K562 (cell line): ENCODE measurements around the gene SAP30L. TPM values are rescaled to one million over a fixed set of nuclear protein-coding genes. Genes with fewer than 3 reads are reported as not detected.

Source experiments
- ATAC-seq: fragments of 200-7000 bp; cut with Tn5 transposase; 3 replicates; pipeline ENCODE4 v1.9.1; 2020; ENCODE audit warnings: moderate library complexity
- BruUV-seq: library from RNA; stranded (reverse); fragments of 400-500 nt; replicated peaks from 2 replicates; lab custom pipeline; 2021; lab: Mats Ljungman, UMichigan
- CTCF ChIA-PET: fragments of 300-600 bp; formaldehyde crosslinking; extraction: SDS; loops from one replicate; lab custom pipeline; 2021; ENCODE audit warnings: low intra/inter-chr PET ratio; lab: Yijun Ruan, JAX
- POLR2A ChIA-PET: fragments of 300-600, 350-650 bp; sonication (Branson Sonifier 250); formaldehyde crosslinking; extraction: SDS; loops from one replicate; lab custom pipeline; 2021; ENCODE audit warnings: antibody characterized with exemption, inconsistent platforms; lab: Yijun Ruan, JAX
- DNase-seq, 4 experiments: peaks; one replicate each; pipeline versions ENCODE4 v3.0.0 to v3.0.0-alpha.2; 2011 to 2018; ENCODE audit warnings: low spot score in 3 of 4, mixed read lengths in 3 of 4; ENCODE audit errors: extremely low read depth in 1 of 4
- FAIRE-seq: peaks from 2 replicates; lab custom pipeline; 2011; peaks lifted over from hg19 to GRCh38; lab: Jason Lieb, UNC
- H2AFZ ChIP-seq: 2 replicates; pipeline ENCODE4 v1.6.0; 2011; ENCODE audit warnings: low read depth, low read length, control low read depth, inconsistent platforms
- H3K27ac ChIP-seq: fragments of 200-600 bp; 3 replicates; pipeline ENCODE4 v1.8.0; 2011; ENCODE audit warnings: low read depth, mild to moderate bottlenecking, control low read depth, inconsistent platforms, low read length, moderate library complexity, mixed read lengths; ENCODE audit errors: extremely low read depth
- H3K27me3 ChIP-seq, 2 experiments: fragments of 300-600 bp in 1 of 2; 2 replicates in 1 of 2; 3 replicates in 1 of 2; pipeline versions ENCODE4 v1.6.0 to v1.8.0; 2011; ENCODE audit warnings: inconsistent platforms in 2 of 2, low read length in 2 of 2, mild to moderate bottlenecking in 1 of 2, mixed read lengths in 1 of 2, moderate library complexity in 1 of 2; ENCODE audit not compliant: control insufficient read depth in 2 of 2, insufficient read depth in 2 of 2
- H3K36me3 ChIP-seq: fragments of 300-600 bp; 3 replicates; pipeline ENCODE4 v1.8.0; 2011; ENCODE audit warnings: mild to moderate bottlenecking, low read length, inconsistent platforms; ENCODE audit not compliant: control insufficient read depth, insufficient read depth
- H3K4me1 ChIP-seq, 2 experiments: fragments of 200-600 bp in 1 of 2; replicated peaks in 1 of 2; 2 replicates in 1 of 2; 3 replicates in 1 of 2; pipeline versions ENCODE4 v1.5.1 to v1.8.0; 2011; ENCODE audit warnings: inconsistent platforms in 2 of 2, low read length in 2 of 2, mild to moderate bottlenecking in 1 of 2, mixed read lengths in 1 of 2, moderate library complexity in 1 of 2; ENCODE audit not compliant: control insufficient read depth in 2 of 2, insufficient read depth in 2 of 2
- H3K4me2 ChIP-seq: 2 replicates; pipeline ENCODE4 v1.6.1; 2011; ENCODE audit warnings: low read length, control low read depth, inconsistent platforms, mixed read lengths; ENCODE audit not compliant: insufficient read depth
- H3K4me3 ChIP-seq: fragments of 200-600 bp; sonication (generic), shearing (Covaris generic); 2 replicates; pipeline ENCODE4 v1.5.1; 2016; ENCODE audit warnings: control low read depth, inconsistent platforms
- H3K79me2 ChIP-seq: fragments of 200-600 bp; 3 replicates; pipeline ENCODE4 v1.8.0; 2011; ENCODE audit warnings: low read length, inconsistent platforms; ENCODE audit not compliant: control insufficient read depth, insufficient read depth
- H3K9ac ChIP-seq, 2 experiments: 2 replicates each; pipeline versions ENCODE4 v1.6.0 to v1.6.1; 2011; ENCODE audit warnings: low read depth in 2 of 2, low read length in 2 of 2, control low read depth in 1 of 2, inconsistent platforms in 1 of 2, mild to moderate bottlenecking in 1 of 2, mixed read lengths in 1 of 2; ENCODE audit not compliant: insufficient read depth in 1 of 2
- H3K9me1 ChIP-seq: one replicate; pipeline ENCODE4 v1.6.0; 2011; ENCODE audit warnings: inconsistent platforms, mild to moderate bottlenecking, low read length, moderate library complexity; ENCODE audit not compliant: control insufficient read depth, insufficient read depth
- H3K9me3 ChIP-seq: replicated peaks from 2 replicates; pipeline ENCODE4 v1.5.1; 2011; ENCODE audit warnings: low read depth, low read length, inconsistent platforms; ENCODE audit not compliant: control insufficient read depth, insufficient read depth
- H4K20me1 ChIP-seq: replicated peaks from 2 replicates; pipeline ENCODE4 v1.6.1; 2011; ENCODE audit warnings: low read length, inconsistent platforms, mixed read lengths; ENCODE audit not compliant: control insufficient read depth, insufficient read depth
- C11orf30 ChIP-seq: fragments of 450-650 bp; IDR thresholded peaks from 2 replicates; pipeline ENCODE4 v1.6.1; 2016; ENCODE audit warnings: low read depth, mild to moderate bottlenecking
- CBX2 ChIP-seq: fragments of 200-600 bp; sonication (generic); IDR thresholded peaks from one replicate; pipeline ENCODE4 v1.6.1; 2012; ENCODE audit warnings: mild to moderate bottlenecking, low read length, inconsistent platforms; ENCODE audit not compliant: insufficient read depth, poor library complexity, severe bottlenecking
- CHCHD3 ChIP-seq: fragments of 250-450 bp; sonication (Bioruptor Pico); IDR thresholded peaks from 2 replicates; pipeline ENCODE4 v2.1.2; 2022; ENCODE audit warnings: mild to moderate bottlenecking
- HDAC8 ChIP-seq: fragments of 450-650 bp; IDR thresholded peaks from 2 replicates; pipeline ENCODE4 v1.6.1; 2016; ENCODE audit warnings: mild to moderate bottlenecking, missing genetic modification characterization, moderate library complexity, missing compliant biosample characterization
- HLTF ChIP-seq: fragments of 450-650 bp; IDR thresholded peaks from 2 replicates; pipeline ENCODE4 v1.6.1; 2016
- NR4A1 ChIP-seq, 2 experiments: fragments of 250-450 bp in 1 of 2; fragments of 450-650 bp in 1 of 2; sonication (Bioruptor Pico) in 1 of 2; IDR thresholded peaks; 2 replicates each; pipeline versions ENCODE4 v1.4.0 to v1.6.1; 2016 to 2020; ENCODE audit warnings: mild to moderate bottlenecking in 2 of 2, missing compliant biosample characterization in 1 of 2, missing genetic modification characterization in 1 of 2, moderate library complexity in 1 of 2
- RBM14 ChIP-seq: fragments of 200-400 bp; formaldehyde crosslinking; IDR thresholded peaks from 2 replicates; pipeline ENCODE4 v1.6.1; 2018; ENCODE audit warnings: low read depth, mild to moderate bottlenecking, low read length, moderate library complexity, borderline replicate concordance; ENCODE audit not compliant: insufficient read depth
- SPI1 ChIP-seq: IDR thresholded peaks from 2 replicates; pipeline ENCODE4 v1.6.1; 2011; ENCODE audit warnings: low read depth, low read length, control low read depth, borderline replicate concordance
- ZNF778 ChIP-seq: fragments of 450-650 bp; formaldehyde crosslinking; IDR thresholded peaks from 2 replicates; pipeline ENCODE4 v1.4.0; 2020; ENCODE audit warnings: mild to moderate bottlenecking, moderate library complexity
- ZNF780A ChIP-seq: fragments of 250-450 bp; sonication (Bioruptor Pico); IDR thresholded peaks from 2 replicates; pipeline ENCODE4 v1.5.0; 2021; ENCODE audit warnings: mild to moderate bottlenecking
- WGBS: fragments of 100-300 bp; shearing (Covaris generic); methylation state at CpG from one replicate; pipeline ENCODE4 v1.1.6; 2016; ENCODE audit warnings: low coverage, mixed read lengths; ENCODE audit not compliant: insufficient coverage; ENCODE audit errors: missing lambda C conversion rate; 5-methylcytosine and 5-hydroxymethylcytosine counted together
- in situ Hi-C: fragments of 300-500 bp; cut with MboI; formaldehyde crosslinking; loops from 4 replicates; pipeline ENCODE4 v1.15.0; 2018; ENCODE audit warnings: inconsistent platforms, mixed read lengths
- intact Hi-C: fragments of 100-400 bp; cut with micrococcal nuclease; formaldehyde crosslinking; loops from 2 replicates; pipeline ENCODE4 v1.14.2; 2022
- polyA plus RNA-seq, 8 experiments: library from polyadenylated mRNA; depleted of rRNA in 4 of 8; stranded (reverse) in 5 of 8; unstranded in 3 of 8; fragments of >200 nt; fragmentation: Nextera tagmentation in 2 of 8; fragmentation: Illumina TruSeq in 1 of 8; extraction: Ambion mirVana in 2 of 8; extraction: Trizol in 1 of 8; gene quantifications; 2 replicates each; pipeline versions ENCODE4 v1.2.1 to v1.2.3, GENCODE V29; 2011 to 2014; ENCODE audit warnings: inconsistent platforms in 1 of 8, missing spikeins in 1 of 8
- total RNA-seq, 7 experiments: library from RNA; depleted of rRNA in 6 of 7; stranded (reverse); fragments of >200 nt in 6 of 7; fragmentation: Illumina TruSeq in 2 of 7; extraction: Trizol in 2 of 7; gene quantifications; 2 replicates each; pipeline versions ENCODE4 v1.2.1 to v1.2.3, GENCODE V29; 2011 to 2021; ENCODE audit warnings: low replicate concordance in 1 of 7

The SAP30L gene
- total and polyA plus RNA-seq, 9 of the 15 experiments (the other 6 are each of a cell fraction or from before 2014, with no cell fraction given) = 5.1 to 33.6 (median 28.1) TPM

GRCh38 chr5:154474396-154475334, 28.9 kb downstream of the SAP30L start:
- no peaks in the 10 kb centered on the region for H3K36me3 ChIP-seq
- peaks cover 4% of the 10 kb centered on the region; the same call in 1 of the 2 replicates for H4K20me1 ChIP-seq
- BruUV-seq = no TSS peak
- intact Hi-C loops = no loop called here
- TF ChIP-seq HDAC8 (tag) (no peak), ZNF780A (CRISPR knock-in tag) (no peak), ZNF778 (CRISPR knock-in tag) (no peak), CBX2 (peak; percentile 76), RBM14 (no peak), HLTF (no peak), NR4A1 (CRISPR knock-in tag; IDR thresholded peaks at IDR 0.05) (no peak), NR4A1 (tag; IDR thresholded peaks at IDR 0.05) (no peak), C11orf30 (no peak), SPI1 (0 out of 2 replicates have a peak, but pooled peaks have one; percentile 20), CHCHD3 (CRISPR knock-in tag) (no peak)
- H3K27ac ChIP-seq = no peak overlapping the region
- no peak overlapping the region for H3K9ac ChIP-seq
- no peaks in the 10 kb centered on the region for H3K9me3 ChIP-seq
- no peak overlapping the region for H3K4me2 ChIP-seq
- H3K79me2 ChIP-seq = no peaks in the 10 kb centered on the region
- under 1% methylated on average over 17 of the region's 17 CpGs for WGBS
- in situ Hi-C loops = no loop called here
- FAIRE-seq = no peak
- no peaks in the 10 kb centered on the region for H3K9me1 ChIP-seq
- no peak for DNase-seq
- H3K27me3 ChIP-seq = peaks cover 62 to 79% of the 10 kb centered on the region in 2 experiments
- CTCF ChIA-PET = no interaction called here
- H3K4me3 ChIP-seq = no peak overlapping the region
- ATAC-seq = no peak
- POLR2A ChIA-PET = interaction anchor here (0.6 kb wide), 1 partner anchor 235 kb away, joined by 3 read pairs; no protein-coding TSS in a partner anchor
- H2AFZ ChIP-seq = no peak overlapping the region
- H3K4me1 ChIP-seq = peaks cover 0 to 24% of the 10 kb centered on the region in 2 experiments; a peak in 1 of 5 replicates
